Stimulated activated CD4-positive, alpha-beta T cell treated with anti-CD3 and anti-CD28 coated beads, TNF-alpha, amount 100 ng/mL, for 24 hours (primary cell): ENCODE results near the gene JMJD1C.
A peak's percentile ranks its signal among the peaks of the same experiment; 100 is the strongest.

Source experiments
- DNase-seq, 3 experiments: peaks; one replicate each; pipeline ENCODE4 v3.0.0-alpha.2; 2020; ENCODE audit warnings: low read depth in 3 of 3

The JMJD1C gene

DNA sequence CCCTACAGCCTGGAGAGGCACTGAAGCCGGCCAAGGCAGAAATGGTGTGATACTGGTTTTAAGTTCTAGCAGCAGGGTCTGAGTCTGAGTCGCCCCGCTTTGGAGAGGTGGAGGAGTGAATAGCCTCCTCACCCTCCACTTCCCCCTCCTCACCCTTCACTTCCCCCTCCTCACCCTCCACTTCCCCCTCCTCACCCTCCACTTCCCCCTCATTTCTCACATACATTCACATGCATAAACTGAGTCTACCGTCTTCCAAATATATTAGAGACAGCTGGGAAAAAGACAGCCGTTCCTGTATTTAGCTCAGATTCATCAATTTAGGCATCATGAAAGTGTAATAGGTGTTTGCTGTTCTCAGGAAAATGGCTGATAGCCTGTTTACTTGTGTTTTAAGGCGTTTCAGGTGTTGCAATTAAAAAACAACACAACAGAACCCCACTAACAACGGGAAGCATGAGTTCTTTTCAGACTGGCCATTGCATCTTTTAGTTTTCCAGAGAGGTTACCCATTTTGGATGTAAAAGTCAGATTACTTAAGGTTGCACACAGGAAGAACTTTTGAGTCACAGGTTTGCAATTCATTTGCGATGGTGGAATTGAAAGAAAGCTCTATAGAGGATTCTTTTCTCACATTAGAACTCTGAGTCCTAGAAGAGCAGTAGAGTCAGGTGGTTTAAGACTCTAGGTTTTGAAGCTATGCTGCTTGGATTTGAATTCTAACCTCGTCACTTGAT lies 331.8 kb downstream of the JMJD1C start:
- DNase-seq, result no peak

DNA sequence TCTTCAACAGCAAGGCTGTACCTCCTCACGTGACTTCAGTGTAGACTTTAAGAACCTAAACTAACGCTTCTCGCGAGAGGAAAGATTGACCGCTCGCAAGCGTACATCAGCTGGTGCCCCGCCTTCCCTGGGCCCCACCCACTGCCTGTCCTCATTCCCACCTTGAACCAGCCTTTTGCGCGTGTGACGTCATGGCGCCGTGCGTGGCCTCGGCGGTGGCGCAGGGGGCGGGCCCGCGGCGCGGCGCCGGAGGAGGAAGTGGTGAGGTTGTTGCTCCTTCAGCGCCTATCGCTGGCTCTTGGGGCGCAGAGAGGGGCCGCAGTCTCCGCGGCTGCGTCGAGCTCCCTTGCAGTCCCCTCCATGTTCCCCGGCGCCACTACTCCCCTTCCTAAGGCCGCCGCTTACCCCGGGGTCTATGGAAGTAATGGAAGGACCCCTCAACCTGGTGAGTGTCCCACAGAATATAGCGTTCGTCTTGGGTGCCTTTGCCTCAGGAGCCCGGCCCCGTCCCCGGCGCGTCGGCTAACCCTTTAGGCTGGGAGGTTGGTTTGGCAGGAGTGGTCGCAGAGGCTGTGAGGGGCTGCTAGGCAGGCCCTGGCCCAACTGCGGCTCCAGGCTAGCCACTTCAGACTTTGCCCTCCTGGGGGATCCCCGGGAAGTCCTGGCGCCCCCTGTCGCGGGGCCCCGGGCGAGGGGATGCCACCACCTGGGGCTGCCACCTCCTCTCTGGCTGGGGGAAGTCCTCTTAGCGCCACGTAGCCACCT lies 332.5 kb downstream of the JMJD1C start, which contains the start of gene NRBF2:
TSS of gene NRBF2 (plus strand) at position 273 of the 765 bp plus-strand sequence. CDS start at position 416, 143 bp downstream.
- peak; percentile 95 to 97 (median 95) for DNase-seq

GRCh38 chr10:63132651-63133055 lies 333.1 kb downstream of the JMJD1C start:
- DNase-seq, result no peak

DNA sequence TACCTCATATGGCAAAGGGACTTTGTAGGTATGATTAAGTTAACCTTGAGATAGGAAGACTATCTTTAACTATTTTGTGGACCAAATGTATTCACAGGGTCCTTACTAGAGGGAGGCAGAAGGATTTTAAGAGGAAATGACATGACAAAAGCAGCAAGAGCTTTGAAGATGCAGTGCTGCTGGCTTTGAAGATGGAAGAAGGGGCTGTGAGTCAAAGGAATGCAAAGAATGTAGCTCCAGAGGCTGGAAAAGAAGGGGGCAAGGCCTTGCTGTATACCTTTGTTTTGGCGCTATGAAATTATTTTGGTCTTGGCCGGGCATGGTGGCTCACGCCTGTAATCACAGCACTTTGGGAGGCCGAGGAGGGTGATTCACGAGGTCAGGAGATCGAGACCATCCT lies 335.9 kb downstream of the JMJD1C start:
- DNase-seq, result no peak

DNA sequence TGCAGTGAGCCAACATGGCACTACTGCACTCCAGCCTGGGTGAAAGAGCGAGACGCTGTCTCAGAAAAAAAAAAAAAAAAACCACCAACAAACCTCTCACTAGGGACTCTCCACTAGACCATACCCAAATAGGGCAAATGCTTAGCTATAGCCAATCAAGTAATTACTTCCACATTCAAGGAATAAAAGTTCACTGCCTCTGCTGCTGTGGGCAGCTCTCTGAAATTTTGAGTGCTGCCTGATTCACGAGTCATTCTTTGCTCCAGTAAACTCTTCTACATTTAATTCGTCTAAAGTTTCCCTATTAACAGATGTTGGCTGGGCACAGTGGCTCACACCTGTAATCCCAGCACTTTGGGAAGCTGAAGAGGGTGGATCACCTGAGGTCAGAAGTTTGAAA lies 337.3 kb downstream of the JMJD1C start:
- no peak for DNase-seq

DNA sequence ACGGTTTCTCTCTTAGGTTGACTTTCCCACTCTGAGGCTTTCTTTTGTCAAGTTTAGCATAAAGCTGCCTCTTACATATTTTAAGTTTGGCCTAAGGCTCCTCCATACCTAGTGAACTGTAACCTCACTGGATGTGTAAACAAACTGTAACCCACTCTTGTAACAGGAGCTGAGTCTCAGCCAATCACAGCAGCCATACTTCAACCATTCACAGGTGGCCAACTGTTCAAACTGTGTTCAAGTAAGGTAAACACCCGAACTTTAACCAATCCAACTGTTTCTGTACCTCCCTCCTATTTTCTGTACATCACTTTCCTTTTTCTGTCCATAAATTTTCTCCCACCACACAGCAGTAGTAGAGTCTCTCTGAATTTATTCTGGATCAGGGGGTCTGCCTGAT lies 340.3 kb downstream of the JMJD1C start:
- no peak for DNase-seq

- DNase-seq, result no peak
Observed at GRCh38 chr10:63123727-63124362, 341.9 kb downstream of the JMJD1C start.

DNA sequence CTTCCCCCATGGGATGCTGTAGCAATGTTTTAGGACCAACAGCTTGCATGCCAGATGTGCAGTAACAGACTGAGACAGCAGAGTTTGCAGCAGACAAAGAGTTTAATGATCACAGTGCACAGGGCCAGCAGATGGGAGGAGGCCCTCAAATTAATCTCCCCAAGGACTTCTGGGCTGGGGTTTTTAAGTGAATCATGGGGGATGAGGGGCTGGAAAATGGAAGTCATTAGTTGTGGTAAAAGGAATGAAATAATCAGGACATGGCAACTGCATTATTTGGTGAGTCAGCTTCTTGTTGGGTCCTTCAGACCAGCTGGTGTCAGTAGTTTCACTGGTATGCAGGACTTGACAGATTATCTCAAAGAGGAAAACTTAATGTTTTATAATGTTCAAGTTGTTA lies 345.2 kb downstream of the JMJD1C start:
- no peak for DNase-seq

- DNase-seq, result no peak
Observed at GRCh38 chr10:63119041-63119440, 346.7 kb downstream of the JMJD1C start.
